ENCODE data around the gene CARNS1. TPM values are rescaled to one million over a fixed set of nuclear protein-coding genes. Genes with fewer than 3 reads are reported as not detected.

CARNS1 gene
- total RNA-seq, 2 experiments from 2014 or later = 9.9 to 10.0 TPM

- peaks cover 75% of the 10 kb centered on the region for H3K4me1 Mint-ChIP-seq (ENCODE audit: low read depth)
- H3K27ac Mint-ChIP-seq = peak overlapping the region; percentile 4
- no peaks in the 10 kb centered on the region for H3K9me3 ChIP-seq (ENCODE audit: control insufficient read depth in 1 of 2, insufficient read depth in 1 of 2, low read length in 2 of 2)
- no peaks in the 10 kb centered on the region for H3K27me3 ChIP-seq (ENCODE audit: control insufficient read depth in 1 of 2, insufficient read depth in 2 of 2, low read length in 2 of 2)
- no peak overlapping the region for H3K4me3 ChIP-seq (ENCODE audit: low read length)
- no peak for TF ChIP-seq CTCF (IDR thresholded peaks at IDR 0.05)
- DNase-seq (peak in 3 of 14 experiments; percentile 13 to 53 (median 53)), ATAC-seq (ENCODE audit: poor library complexity) (no peak)
- peaks cover 24% of the 10 kb centered on the region for H3K27me3 Mint-ChIP-seq
- intact Hi-C loops (cut with DNase I, micrococcal nuclease) = no loop called here
- H3K4me3 Mint-ChIP-seq = peak overlapping the region; percentile 0
- H3K27ac ChIP-seq (ENCODE audit: low read depth in 1 of 2, low read length in 2 of 2) = no peak overlapping the region
- H3K36me3 ChIP-seq (ENCODE audit: insufficient read depth, low read length) = peaks cover 4% of the 10 kb centered on the region
- ChIA-PET POLR2A (interaction anchor here (2.4 to 8.2 kb wide), 2 partner anchors 16 to 33 kb away, joined by 6 to 81 read pairs; partner anchors contain the start of genes POLD4 and PPP1CA), CTCF (interaction anchor here (0.6 to 1.5 kb wide), 3 partner anchors 13 to 93 kb away, joined by 3 to 4 read pairs (median 4); no protein-coding TSS in a partner anchor)
- peaks cover 3% of the 10 kb centered on the region for H3K36me3 Mint-ChIP-seq (ENCODE audit: low read depth)
- peaks cover 86% of the 10 kb centered on the region for H3K4me1 ChIP-seq (ENCODE audit: insufficient read depth, low read length)
- H3K9me3 Mint-ChIP-seq = no peaks in the 10 kb centered on the region
Observed at GRCh38 chr11:67368621-67369020, 46.9 kb upstream of the CARNS1 start.

- no peak overlapping the region for H3K4me3 Mint-ChIP-seq
- peaks cover 75% of the 10 kb centered on the region for H3K4me1 Mint-ChIP-seq (ENCODE audit: low read depth)
- ATAC-seq (ENCODE audit: poor library complexity) (no peak), DNase-seq (no peak)
- intact Hi-C loops (cut with DNase I, micrococcal nuclease) = no loop called here
- peaks cover 31% of the 10 kb centered on the region for H3K27me3 Mint-ChIP-seq
- peaks cover 5% of the 10 kb centered on the region for H3K36me3 Mint-ChIP-seq (ENCODE audit: low read depth)
- H3K36me3 ChIP-seq (ENCODE audit: insufficient read depth, low read length) = peaks cover 4% of the 10 kb centered on the region
- peak overlapping the region in 1 of 2 donors; percentile 9 for H3K27ac ChIP-seq (ENCODE audit: low read depth in 1 of 2, low read length in 2 of 2)
- no peak overlapping the region for H3K4me3 ChIP-seq (ENCODE audit: low read length)
- ChIA-PET POLR2A (interaction anchor here (0.6 to 8.2 kb wide), 4 partner anchors 13 to 116 kb away, joined by 3 to 81 read pairs (median 5); partner anchors contain the start of genes POLD4 and PPP1CA), CTCF (interaction anchor here (1.1 to 3.0 kb wide), 4 partner anchors 12 to 13 kb away, joined by 4 to 32 read pairs (median 9); no protein-coding TSS in a partner anchor)
- H3K9me3 Mint-ChIP-seq = no peaks in the 10 kb centered on the region
- no peaks in the 10 kb centered on the region for H3K9me3 ChIP-seq (ENCODE audit: control insufficient read depth in 1 of 2, insufficient read depth in 1 of 2, low read length in 2 of 2)
- H3K27me3 ChIP-seq (ENCODE audit: control insufficient read depth in 1 of 2, insufficient read depth in 2 of 2, low read length in 2 of 2) = peaks cover 0 to 5% of the 10 kb centered on the region in 2 experiments
- TF ChIP-seq CTCF (IDR thresholded peaks at IDR 0.05) = no peak
- H3K4me1 ChIP-seq (ENCODE audit: insufficient read depth, low read length) = peaks cover 86% of the 10 kb centered on the region
- H3K27ac Mint-ChIP-seq = peak overlapping the region; percentile 85
Observed at GRCh38 chr11:67369275-67369674, 46.2 kb upstream of the CARNS1 start.

- peaks cover 5% of the 10 kb centered on the region for H3K36me3 Mint-ChIP-seq (ENCODE audit: low read depth)
- DNase-seq (peak in 1 of 14 experiments; percentile 14), ATAC-seq (ENCODE audit: poor library complexity) (no peak)
- H3K4me3 ChIP-seq (ENCODE audit: low read length) = no peak overlapping the region
- peaks cover 86% of the 10 kb centered on the region for H3K4me1 ChIP-seq (ENCODE audit: insufficient read depth, low read length)
- CTCF ChIA-PET = interaction anchor here (1.8 to 3.0 kb wide), 4 partner anchors 13 to 24 kb away, joined by 9 to 32 read pairs (median 12); no protein-coding TSS in a partner anchor
- peaks cover 3% of the 10 kb centered on the region for H3K36me3 ChIP-seq (ENCODE audit: insufficient read depth, low read length)
- H3K27ac ChIP-seq (ENCODE audit: low read depth in 1 of 2, low read length in 2 of 2) = no peak overlapping the region
- peaks cover 0 to 11% of the 10 kb centered on the region in 2 experiments for H3K27me3 ChIP-seq (ENCODE audit: control insufficient read depth in 1 of 2, insufficient read depth in 2 of 2, low read length in 2 of 2)
- peaks cover 36% of the 10 kb centered on the region for H3K27me3 Mint-ChIP-seq
- H3K9me3 ChIP-seq (ENCODE audit: control insufficient read depth in 1 of 2, insufficient read depth in 1 of 2, low read length in 2 of 2) = no peaks in the 10 kb centered on the region
- POLR2A ChIA-PET = interaction anchor here (0.6 to 8.2 kb wide), 8 partner anchors 13 to 117 kb away, joined by 3 to 81 read pairs (median 5); partner anchors contain the start of genes POLD4 and PPP1CA
- H3K9me3 Mint-ChIP-seq = no peaks in the 10 kb centered on the region
- H3K27ac Mint-ChIP-seq = peak overlapping the region; percentile 85
- intact Hi-C loops (cut with DNase I, micrococcal nuclease) = no loop called here
- TF ChIP-seq CTCF (IDR thresholded peaks at IDR 0.05) = no peak
- peaks cover 74% of the 10 kb centered on the region for H3K4me1 Mint-ChIP-seq (ENCODE audit: low read depth)
- H3K4me3 Mint-ChIP-seq = peak overlapping the region; percentile 89
Observed at GRCh38 chr11:67369801-67370284, 45.6 kb upstream of the CARNS1 start.
